Epithelial cell of proximal tubule (primary cell): Measurements from ENCODE around the gene SYT12. TPM values are rescaled to one million over a fixed set of nuclear protein-coding genes. Genes with fewer than 3 reads are reported as not detected.
A peak's percentile ranks its signal among the peaks of the same experiment; 100 is the strongest.

Source experiments
- DNase-seq: peaks from one replicate; pipeline ENCODE4 v3.0.0-alpha.2; 2011; ENCODE audit warnings: low read depth
- H3K4me3 ChIP-seq: 2 replicates; pipeline ENCODE4 v1.5.1; 2011; ENCODE audit warnings: low read depth, mild to moderate bottlenecking, low read length
- total RNA-seq: library from RNA; depleted of rRNA; stranded (reverse); fragments of >200 nt; gene quantifications from 2 replicates; pipeline ENCODE4 v1.2.3, GENCODE V29; 2015
- TF ChIP-seq, protein P1 (sequence below): conservative IDR thresholded peaks from 2 replicates; pipeline ENCODE4 v1.5.1; 2012; ENCODE audit warnings: low read depth, mild to moderate bottlenecking, low read length

Gene SYT12
- total RNA-seq, 1 donor from 2014 or later: 0.58 TPM

DNA sequence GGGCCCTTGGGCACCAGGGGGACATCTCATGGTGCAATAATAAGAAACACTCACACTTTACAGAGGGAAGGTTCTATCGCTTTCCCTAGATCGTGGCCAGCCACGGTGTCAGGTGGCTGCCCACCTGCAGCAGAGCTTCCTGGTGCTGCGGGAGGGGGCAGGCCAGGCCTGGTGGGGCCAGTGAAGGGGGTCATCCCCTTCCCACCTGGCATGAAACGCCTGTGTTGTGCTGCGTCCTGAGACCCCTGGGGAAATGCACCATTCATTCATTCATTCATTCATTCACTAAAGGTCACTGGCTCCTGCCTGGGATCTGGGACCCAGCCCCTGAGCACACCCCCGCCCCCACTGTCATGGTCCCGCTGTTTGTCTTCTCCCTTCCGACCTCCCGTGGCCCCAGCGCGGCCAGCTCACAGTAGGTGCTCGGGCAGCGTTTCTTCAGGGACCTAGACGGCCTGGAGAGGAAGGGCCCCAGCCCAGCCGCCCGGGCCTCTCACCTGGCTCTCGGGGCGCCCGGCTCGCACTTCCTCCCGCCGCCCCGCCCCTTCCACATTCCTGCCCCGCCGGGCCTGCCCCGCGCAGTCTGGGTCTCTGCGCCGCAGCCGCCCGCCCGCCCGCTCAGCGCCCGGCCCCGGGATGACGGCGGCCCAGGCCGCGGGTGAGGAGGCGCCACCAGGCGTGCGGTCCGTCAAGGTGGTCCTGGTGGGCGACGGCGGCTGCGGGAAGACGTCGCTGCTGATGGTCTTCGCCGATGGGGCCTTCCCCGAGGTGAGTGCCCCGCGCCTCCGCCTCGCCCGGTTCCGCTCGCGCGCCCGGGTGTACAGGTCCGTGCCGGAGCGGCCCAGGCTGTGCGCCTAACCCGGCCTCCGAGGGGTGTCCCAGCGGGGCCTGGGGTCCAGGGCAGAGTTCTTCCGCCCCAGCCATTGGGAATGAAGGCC is 33.6 kb downstream of the SYT12 start, which contains the start of gene RHOD:
RHOD (plus strand) TSS at position 581 of the 938 bp plus-strand sequence; CDS start at position 637, 56 bp downstream.
- DNase-seq: no peak
- H3K4me3 ChIP-seq: peak within 1 kb of the TSS; percentile 73
- TF ChIP-seq, protein P1, sequence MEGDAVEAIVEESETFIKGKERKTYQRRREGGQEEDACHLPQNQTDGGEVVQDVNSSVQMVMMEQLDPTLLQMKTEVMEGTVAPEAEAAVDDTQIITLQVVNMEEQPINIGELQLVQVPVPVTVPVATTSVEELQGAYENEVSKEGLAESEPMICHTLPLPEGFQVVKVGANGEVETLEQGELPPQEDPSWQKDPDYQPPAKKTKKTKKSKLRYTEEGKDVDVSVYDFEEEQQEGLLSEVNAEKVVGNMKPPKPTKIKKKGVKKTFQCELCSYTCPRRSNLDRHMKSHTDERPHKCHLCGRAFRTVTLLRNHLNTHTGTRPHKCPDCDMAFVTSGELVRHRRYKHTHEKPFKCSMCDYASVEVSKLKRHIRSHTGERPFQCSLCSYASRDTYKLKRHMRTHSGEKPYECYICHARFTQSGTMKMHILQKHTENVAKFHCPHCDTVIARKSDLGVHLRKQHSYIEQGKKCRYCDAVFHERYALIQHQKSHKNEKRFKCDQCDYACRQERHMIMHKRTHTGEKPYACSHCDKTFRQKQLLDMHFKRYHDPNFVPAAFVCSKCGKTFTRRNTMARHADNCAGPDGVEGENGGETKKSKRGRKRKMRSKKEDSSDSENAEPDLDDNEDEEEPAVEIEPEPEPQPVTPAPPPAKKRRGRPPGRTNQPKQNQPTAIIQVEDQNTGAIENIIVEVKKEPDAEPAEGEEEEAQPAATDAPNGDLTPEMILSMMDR: no peak

DNA sequence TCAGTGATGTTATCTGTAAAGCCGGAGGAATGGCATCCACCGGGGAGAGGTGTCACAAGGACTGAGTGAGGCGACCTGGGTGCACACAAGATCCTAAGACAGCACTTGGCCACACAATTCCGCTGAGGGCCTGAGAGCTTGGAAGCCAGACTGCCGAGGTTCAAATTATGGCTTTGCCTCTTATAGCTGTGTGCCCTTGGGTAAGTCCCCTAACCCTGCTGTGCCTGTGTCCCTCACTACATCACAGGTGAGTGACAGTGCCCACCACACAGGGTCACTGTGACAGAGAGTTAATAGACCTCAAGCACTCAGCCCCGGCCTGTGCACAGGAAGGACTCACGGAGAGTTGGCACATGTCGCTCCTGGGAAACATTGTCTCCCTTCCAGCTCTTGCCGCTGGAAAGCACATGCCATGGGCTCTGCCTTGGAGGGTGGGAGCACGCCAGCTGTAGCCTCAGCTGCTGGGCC is 34.3 kb downstream of the SYT12 start:
- peak overlapping the region; percentile 73 for H3K4me3 ChIP-seq
- TF ChIP-seq, protein P1: no peak
- no peak for DNase-seq

DNA sequence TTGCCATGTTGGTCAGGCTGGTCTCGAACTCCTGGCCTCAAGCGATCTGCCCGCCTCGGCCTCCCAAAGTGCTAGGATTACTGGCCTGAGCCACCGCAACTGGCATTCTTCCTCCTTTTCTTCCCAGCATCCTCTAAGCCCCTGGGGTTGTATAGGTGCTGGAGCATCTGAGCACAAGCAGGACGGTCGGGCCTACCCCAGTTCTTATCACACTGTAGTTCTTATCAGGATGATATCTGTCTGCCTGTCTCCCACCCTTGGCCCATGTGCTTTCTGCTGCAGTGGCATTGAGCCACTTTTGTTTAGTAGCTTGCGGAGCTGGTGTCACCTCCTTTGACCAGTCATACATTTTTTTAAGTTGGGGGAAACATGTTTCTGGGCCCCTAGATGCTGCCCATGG is 35.6 kb downstream of the SYT12 start:
- no peak overlapping the region for H3K4me3 ChIP-seq
- TF ChIP-seq, protein P1: no peak
- no peak for DNase-seq

DNA sequence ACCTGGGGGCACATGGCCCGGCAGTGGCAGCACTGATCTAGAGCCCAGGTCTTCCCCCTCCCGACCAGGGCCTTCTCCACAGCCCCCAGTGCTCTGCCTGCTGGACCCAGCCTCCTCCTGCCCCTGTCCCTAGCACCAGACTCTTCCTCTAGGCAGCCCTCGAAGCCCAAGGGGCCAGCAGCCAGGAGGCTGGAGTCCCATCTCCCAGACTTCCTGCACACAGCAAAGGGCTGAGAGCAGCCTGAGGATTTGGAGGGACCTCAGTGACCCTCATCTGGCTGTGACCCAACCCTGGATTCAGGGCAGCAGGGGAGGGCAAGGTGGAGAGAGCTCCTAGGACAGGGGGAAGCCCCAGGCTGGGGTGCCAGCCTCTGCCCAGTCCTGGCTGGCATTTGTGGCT is 36.7 kb downstream of the SYT12 start:
- TF ChIP-seq, protein P1: no peak
- no peak overlapping the region for H3K4me3 ChIP-seq
- DNase-seq: no peak

DNA sequence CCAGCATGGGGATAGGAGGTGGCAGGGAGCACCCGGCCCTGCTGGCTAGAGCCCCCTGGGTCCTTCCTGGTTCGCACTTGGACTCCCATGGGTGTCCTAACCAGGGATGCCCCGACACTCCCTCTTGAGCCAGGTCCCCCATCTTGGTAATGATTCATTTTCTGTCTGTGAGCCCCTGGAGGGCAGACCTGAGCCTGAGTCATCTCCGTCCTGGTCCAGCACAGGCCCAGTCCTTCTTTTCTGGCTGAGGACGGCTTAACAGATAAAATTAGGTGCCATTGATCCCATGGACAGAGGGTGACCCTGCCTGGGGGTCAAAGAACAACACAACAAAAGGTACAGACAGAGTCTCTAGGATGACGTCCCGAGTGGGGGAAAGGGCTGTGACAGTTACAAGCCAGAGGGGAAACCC is 37.2 kb downstream of the SYT12 start:
- no peak overlapping the region for H3K4me3 ChIP-seq
- TF ChIP-seq, protein P1: no peak
- DNase-seq: no peak

DNA sequence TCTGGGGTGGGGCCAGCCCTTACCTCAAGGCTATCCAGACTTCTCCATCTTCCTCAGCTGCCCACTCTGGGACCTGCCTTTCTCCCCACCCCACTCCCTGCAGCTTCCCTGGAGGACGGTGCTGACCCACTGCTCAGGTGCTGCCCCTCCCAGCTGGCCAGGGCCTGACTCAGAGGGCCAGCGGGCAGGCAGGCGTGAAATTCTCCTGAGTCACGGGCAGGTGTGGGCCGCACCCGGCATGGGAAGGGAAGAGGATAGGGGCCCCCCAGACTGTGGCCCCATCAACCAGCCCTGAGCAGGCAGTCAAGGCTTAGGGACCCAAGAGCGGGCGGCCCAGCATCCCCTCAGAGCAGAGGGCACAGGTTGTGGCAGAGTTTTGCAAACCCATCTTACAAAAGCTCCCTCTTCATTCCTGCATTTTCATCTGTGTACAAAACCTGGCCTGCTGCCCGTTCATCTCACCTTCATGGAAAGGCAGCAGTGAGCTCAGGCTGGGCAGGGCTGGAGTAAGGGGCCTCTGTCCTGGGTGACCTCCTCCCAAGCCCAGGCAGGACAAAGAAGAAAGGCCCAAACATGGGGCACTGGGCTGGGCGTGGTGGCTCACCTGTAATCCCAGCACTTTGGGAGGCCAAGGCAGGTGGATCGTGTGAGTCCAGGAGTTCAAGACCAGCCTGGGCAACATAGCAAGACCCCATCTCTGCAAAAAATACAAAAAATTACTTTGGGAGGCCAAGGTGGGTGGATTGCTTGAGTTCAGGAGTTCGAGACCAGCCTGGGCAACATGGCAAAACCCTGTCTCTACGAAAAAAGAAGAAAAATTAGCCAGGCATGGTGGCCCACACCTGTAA is 39.8 kb downstream of the SYT12 start:
- H3K4me3 ChIP-seq: no peak overlapping the region
- TF ChIP-seq, protein P1: no peak
- no peak for DNase-seq
